HG02798 (cell line): Measurements from ENCODE around the gene TMEM37.

Experiments
- ATAC-seq: cut with Tn5 transposase; IDR thresholded peaks from one replicate; pipeline ENCODE4 v1.9.1; 2021; ENCODE audit warnings: mild to moderate bottlenecking; ENCODE audit not compliant: unreplicated experiment, poor library complexity

Gene TMEM37

GRCh38 chr2:119416299-119416923 is 15.2 kb upstream of the TMEM37 start:
- ATAC-seq = peak; percentile 40

- ATAC-seq = no peak
These were observed 13.7 kb upstream of the TMEM37 start for GRCh38 chr2:119417908-119418307.

- no peak for ATAC-seq
These were observed 12.6 kb upstream of the TMEM37 start for GRCh38 chr2:119419065-119419464.

- no peak for ATAC-seq
These were observed 11.7 kb upstream of the TMEM37 start for GRCh38 chr2:119419803-119420508.

- ATAC-seq = no peak
These were observed 10.3 kb upstream of the TMEM37 start for GRCh38 chr2:119421304-119421703.

GRCh38 chr2:119421741-119422140 is 9.9 kb upstream of the TMEM37 start:
- no peak for ATAC-seq

- no peak for ATAC-seq
These were observed 9.1 kb upstream of the TMEM37 start for GRCh38 chr2:119422360-119423107.

GRCh38 chr2:119423108-119423444 is 8.6 kb upstream of the TMEM37 start:
- ATAC-seq = no peak

- no peak for ATAC-seq
These were observed 7.8 kb upstream of the TMEM37 start for GRCh38 chr2:119423811-119424210.

GRCh38 chr2:119424284-119425118 is 7.2 kb upstream of the TMEM37 start:
- no peak for ATAC-seq

GRCh38 chr2:119425119-119425405 is 6.6 kb upstream of the TMEM37 start:
- no peak for ATAC-seq

GRCh38 chr2:119425620-119426395 is 5.8 kb upstream of the TMEM37 start:
- ATAC-seq = no peak

GRCh38 chr2:119426396-119426675 is 5.3 kb upstream of the TMEM37 start:
- ATAC-seq = no peak

- no peak for ATAC-seq
These were observed 4.8 kb upstream of the TMEM37 start for GRCh38 chr2:119426801-119427395.

- ATAC-seq = no peak
These were observed 3.9 kb upstream of the TMEM37 start for GRCh38 chr2:119427756-119428155.

GRCh38 chr2:119428488-119429224 is 3.0 kb upstream of the TMEM37 start:
- ATAC-seq = no peak

- ATAC-seq = no peak
These were observed 2.3 kb upstream of the TMEM37 start for GRCh38 chr2:119429225-119429981.

- no peak for ATAC-seq
These were observed 1.6 kb upstream of the TMEM37 start for GRCh38 chr2:119430023-119430498.
